ENCODE data around the gene BBLN. TPM values are rescaled to one million over a fixed set of nuclear protein-coding genes. Genes with fewer than 3 reads are reported as not detected.

BBLN gene
- total and polyA plus RNA-seq, 2 donors (not counting 1 experiment from before 2014, with no cell fraction given), result 44.3 to 148 TPM

DNA sequence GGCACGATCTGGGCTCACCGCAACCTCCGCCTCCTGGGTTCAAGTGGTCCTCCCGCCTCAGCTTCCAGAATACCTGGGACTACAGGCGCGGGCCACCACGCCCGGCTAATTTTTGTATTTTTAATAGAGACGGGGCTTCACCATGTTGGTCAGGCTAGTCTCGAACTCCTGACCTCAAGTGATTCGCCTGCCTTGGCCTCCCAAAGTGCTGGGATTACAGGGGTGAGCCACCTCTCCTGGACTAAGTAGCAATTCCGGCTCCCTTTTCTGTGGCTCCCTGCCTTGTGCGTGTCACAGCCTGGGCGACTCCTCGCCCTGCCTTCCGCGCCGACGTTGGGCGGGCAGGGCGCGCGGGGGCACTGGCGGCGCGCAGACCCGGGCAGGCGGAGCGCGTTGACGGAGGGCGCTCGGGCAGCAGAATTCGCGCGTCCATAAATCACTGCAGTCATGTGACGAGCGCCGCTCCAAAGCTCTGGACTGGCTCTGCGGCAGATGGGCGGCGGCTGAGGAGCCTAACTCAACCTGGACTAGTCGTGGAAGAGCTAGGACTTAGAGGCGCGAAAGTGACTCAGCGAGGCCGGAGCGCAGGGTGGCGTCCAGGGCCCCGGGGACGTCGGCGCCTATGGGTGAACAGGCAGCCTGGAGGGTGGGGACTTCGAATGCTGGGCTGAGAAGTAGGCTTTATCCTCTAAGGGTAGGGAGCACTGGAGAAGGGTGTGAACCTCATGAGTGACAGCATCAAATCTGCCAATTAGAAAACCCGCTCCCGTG is 32.7 kb downstream of the BBLN start:
- Histone ChIP-seq H3K27me3 (replicated peaks in 1 of 4; ENCODE audit: control extremely low read depth in 1 of 4, control insufficient read depth in 3 of 4, insufficient read depth in 4 of 4, low read length in 3 of 4) (no peaks in the 10 kb centered on the region), H3K79me2 (ENCODE audit: control insufficient read depth, insufficient read depth, low read length) (peaks cover 32% of the 10 kb centered on the region), H3K4me3 (ENCODE audit: control extremely low read depth in 1 of 5, extremely low read depth in 1 of 5, insufficient read depth in 1 of 5, low read depth in 2 of 5, low read length in 4 of 5) (peak overlapping the region in 3 of 5 experiments; percentile 61 to 82 (median 72)), H3K9ac (ENCODE audit: low read length) (peak overlapping the region; percentile 49), H2AFZ (ENCODE audit: insufficient read depth, low read depth, low read length, poor library complexity, severe bottlenecking) (peak overlapping the region; percentile 88), H3K36me3 (replicated peaks in 1 of 2; ENCODE audit: control extremely low read depth in 1 of 2, control insufficient read depth in 1 of 2, extremely low read depth in 1 of 2, insufficient read depth in 2 of 2, low read length in 1 of 2) (peaks cover 0 to 17% of the 10 kb centered on the region in 2 experiments), H4K20me1 (ENCODE audit: control insufficient read depth, insufficient read depth, low read length, poor library complexity, severe bottlenecking) (no peaks in the 10 kb centered on the region), H3K27ac (ENCODE audit: low read length in 2 of 2) (peak overlapping the region in 1 of 2 donors; percentile 57), H3K4me1 (ENCODE audit: control insufficient read depth in 2 of 2, insufficient read depth in 2 of 2, low read length in 2 of 2) (peaks cover 12 to 24% of the 10 kb centered on the region in 2 donors), H3K4me2 (replicated peaks; ENCODE audit: low read depth, low read length, poor library complexity, severe bottlenecking) (peak overlapping the region; percentile 77), H3K9me3 (ENCODE audit: control extremely low read depth in 1 of 3, control insufficient read depth in 2 of 3, insufficient read depth in 1 of 3, low read length in 2 of 3) (no peaks in the 10 kb centered on the region)
- peak overlapping the region; percentile 86 for H3K4me3 Mint-ChIP-seq
- DNase-seq (peak; percentile 39), ATAC-seq (ENCODE audit: low read depth) (peak; percentile 61)
- intact Hi-C loops (cut with micrococcal nuclease), result loop anchor here (2.0 to 10.0 kb wide), 3 partner anchors 130 to 362 kb away; partner anchors contain the start of genes CERCAM, COQ4, SPTAN1 and TRUB2
- no peaks in the 10 kb centered on the region for H3K9me3 Mint-ChIP-seq (ENCODE audit: insufficient read depth)
- no peaks in the 10 kb centered on the region for H3K27me3 Mint-ChIP-seq
- H3K27ac Mint-ChIP-seq, result peak overlapping the region; percentile 84
- ChIA-PET POLR2A (interaction anchor here (0.7 to 1.0 kb wide), 3 partner anchors 57 to 237 kb away, joined by 3 to 4 read pairs (median 4); partner anchors contain the start of genes GOLGA2 and SWI5), CTCF (interaction anchor here (0.9 kb wide), 1 partner anchor 8 kb away, joined by 3 read pairs; no protein-coding TSS in a partner anchor)
- TF ChIP-seq EZH2 (IDR thresholded peaks at IDR 0.05; ENCODE audit: borderline replicate concordance, insufficient read depth, low read depth, low read length, poor library complexity, severe bottlenecking), result no peak
- TF ChIP-seq, protein P1, sequence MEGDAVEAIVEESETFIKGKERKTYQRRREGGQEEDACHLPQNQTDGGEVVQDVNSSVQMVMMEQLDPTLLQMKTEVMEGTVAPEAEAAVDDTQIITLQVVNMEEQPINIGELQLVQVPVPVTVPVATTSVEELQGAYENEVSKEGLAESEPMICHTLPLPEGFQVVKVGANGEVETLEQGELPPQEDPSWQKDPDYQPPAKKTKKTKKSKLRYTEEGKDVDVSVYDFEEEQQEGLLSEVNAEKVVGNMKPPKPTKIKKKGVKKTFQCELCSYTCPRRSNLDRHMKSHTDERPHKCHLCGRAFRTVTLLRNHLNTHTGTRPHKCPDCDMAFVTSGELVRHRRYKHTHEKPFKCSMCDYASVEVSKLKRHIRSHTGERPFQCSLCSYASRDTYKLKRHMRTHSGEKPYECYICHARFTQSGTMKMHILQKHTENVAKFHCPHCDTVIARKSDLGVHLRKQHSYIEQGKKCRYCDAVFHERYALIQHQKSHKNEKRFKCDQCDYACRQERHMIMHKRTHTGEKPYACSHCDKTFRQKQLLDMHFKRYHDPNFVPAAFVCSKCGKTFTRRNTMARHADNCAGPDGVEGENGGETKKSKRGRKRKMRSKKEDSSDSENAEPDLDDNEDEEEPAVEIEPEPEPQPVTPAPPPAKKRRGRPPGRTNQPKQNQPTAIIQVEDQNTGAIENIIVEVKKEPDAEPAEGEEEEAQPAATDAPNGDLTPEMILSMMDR (IDR thresholded peaks at IDR 0.05), result peak; percentile 43
- peaks cover 26% of the 10 kb centered on the region for H3K4me1 Mint-ChIP-seq
- WGBS (ENCODE audit: insufficient coverage), result 39% methylated on average over 54 of the region's 56 CpGs

Measured in B cell (primary cell).